HEK293 (cell line): ENCODE results near the gene NABP1.

Source experiments
- CTCF ChIP-seq: fragments of 450-650 bp; formaldehyde crosslinking; IDR thresholded peaks from 2 replicates; pipeline ENCODE4 v1.5.1; 2016; ENCODE audit warnings: missing biosample characterization, missing genetic modification characterization
- REST ChIP-seq: fragments of 450-650 bp; formaldehyde crosslinking; IDR thresholded peaks from 2 replicates; pipeline ENCODE4 v1.5.1; 2016; ENCODE audit warnings: missing biosample characterization, missing genetic modification characterization
- ZEB2 ChIP-seq: fragments of 450-650 bp; formaldehyde crosslinking; IDR thresholded peaks from 2 replicates; pipeline ENCODE4 v1.5.1; 2016; ENCODE audit warnings: missing biosample characterization, missing genetic modification characterization
- ZFP41 ChIP-seq: fragments of 450-650 bp; formaldehyde crosslinking; IDR thresholded peaks from 2 replicates; pipeline ENCODE4 v1.5.1; 2016; ENCODE audit warnings: missing biosample characterization, missing genetic modification characterization, borderline replicate concordance
- ZNF138 ChIP-seq: fragments of 450-650 bp; formaldehyde crosslinking; IDR thresholded peaks from 2 replicates; pipeline ENCODE4 v1.5.1; 2016; ENCODE audit warnings: missing biosample characterization, missing genetic modification characterization, borderline replicate concordance
- ZNF324 ChIP-seq: fragments of 450-650 bp; formaldehyde crosslinking; IDR thresholded peaks from 2 replicates; pipeline ENCODE4 v1.5.1; 2016; ENCODE audit warnings: missing biosample characterization, missing genetic modification characterization
- ZNF423 ChIP-seq: fragments of 450-650 bp; formaldehyde crosslinking; IDR thresholded peaks from 2 replicates; pipeline ENCODE4 v1.5.1; 2016; ENCODE audit warnings: missing biosample characterization, missing genetic modification characterization
- ZNF624 ChIP-seq: fragments of 450-650 bp; formaldehyde crosslinking; IDR thresholded peaks from 2 replicates; pipeline ENCODE4 v1.5.1; 2017; ENCODE audit warnings: missing biosample characterization, missing genetic modification characterization
- ZNF792 ChIP-seq: fragments of 450-650 bp; formaldehyde crosslinking; IDR thresholded peaks from 2 replicates; pipeline ENCODE4 v1.5.1; 2016; ENCODE audit warnings: missing biosample characterization, missing genetic modification characterization
- ZSCAN5A ChIP-seq: fragments of 450-650 bp; formaldehyde crosslinking; IDR thresholded peaks from 2 replicates; pipeline ENCODE4 v1.5.1; 2016; ENCODE audit warnings: missing biosample characterization, missing genetic modification characterization

- no peak for TF ChIP-seq REST (tag by site-specific recombination)
- TF ChIP-seq ZNF423: no peak
- TF ChIP-seq CTCF (tag by site-specific recombination): no peak
- TF ChIP-seq ZNF624 (tag by site-specific recombination): no peak
- TF ChIP-seq ZSCAN5A: no peak
- no peak for TF ChIP-seq ZNF138 (tag by site-specific recombination)
- no peak for TF ChIP-seq ZNF792 (tag by site-specific recombination)
- TF ChIP-seq ZNF324 (tag by site-specific recombination): no peak
- TF ChIP-seq ZFP41 (tag by site-specific recombination): no peak
- TF ChIP-seq ZEB2 (tag by site-specific recombination): no peak
Observed at GRCh38 chr2:191699341-191699945, 21.5 kb downstream of the NABP1 start.
